Activated naive CD4-positive, alpha-beta T cell treated with anti-CD3 and anti-CD28 coated beads for 36 hours (primary cell): ENCODE data around the gene CAPN13. TPM values are rescaled to one million over a fixed set of nuclear protein-coding genes. Genes with fewer than 3 reads are reported as not detected.

Experiments
- CTCF ChIA-PET: fragments of 350-600 bp; sonication (Branson Sonifier 250); formaldehyde crosslinking; loops from one replicate; lab custom pipeline; 2021; ENCODE audit warnings: antibody characterized with exemption; lab: Charles Lee
- DNase-seq: peaks from one replicate; pipeline ENCODE4 v3.0.0-alpha.2; 2020
- H3K27ac Mint-ChIP-seq: one replicate; pipeline ENCODE4 v1.8.0; 2021; ENCODE audit warnings: mild to moderate bottlenecking, mixed read lengths
- H3K27me3 Mint-ChIP-seq: one replicate; pipeline ENCODE4 v1.8.0; 2021; ENCODE audit warnings: low read depth, mixed read lengths
- H3K36me3 Mint-ChIP-seq: one replicate; pipeline ENCODE4 v1.8.0; 2021; ENCODE audit warnings: low read depth, mixed read lengths
- H3K4me1 Mint-ChIP-seq: one replicate; pipeline ENCODE4 v1.8.0; 2021; ENCODE audit warnings: low read depth, mixed read lengths
- H3K4me3 Mint-ChIP-seq: one replicate; pipeline ENCODE4 v1.8.0; 2021; ENCODE audit warnings: mild to moderate bottlenecking, moderate library complexity, mixed read lengths
- H3K9me3 Mint-ChIP-seq: one replicate; pipeline ENCODE4 v1.8.0; 2021; ENCODE audit warnings: mixed read lengths
- intact Hi-C: fragments of 100-400 bp; cut with micrococcal nuclease; formaldehyde crosslinking; loops from one replicate; pipeline ENCODE4 v1.15.1; 2023
- total RNA-seq, 2 experiments: library from RNA; stranded (reverse); gene quantifications; one replicate each; pipeline ENCODE4 v1.2.3, GENCODE V29; 2021

The CAPN13 gene, protein sequence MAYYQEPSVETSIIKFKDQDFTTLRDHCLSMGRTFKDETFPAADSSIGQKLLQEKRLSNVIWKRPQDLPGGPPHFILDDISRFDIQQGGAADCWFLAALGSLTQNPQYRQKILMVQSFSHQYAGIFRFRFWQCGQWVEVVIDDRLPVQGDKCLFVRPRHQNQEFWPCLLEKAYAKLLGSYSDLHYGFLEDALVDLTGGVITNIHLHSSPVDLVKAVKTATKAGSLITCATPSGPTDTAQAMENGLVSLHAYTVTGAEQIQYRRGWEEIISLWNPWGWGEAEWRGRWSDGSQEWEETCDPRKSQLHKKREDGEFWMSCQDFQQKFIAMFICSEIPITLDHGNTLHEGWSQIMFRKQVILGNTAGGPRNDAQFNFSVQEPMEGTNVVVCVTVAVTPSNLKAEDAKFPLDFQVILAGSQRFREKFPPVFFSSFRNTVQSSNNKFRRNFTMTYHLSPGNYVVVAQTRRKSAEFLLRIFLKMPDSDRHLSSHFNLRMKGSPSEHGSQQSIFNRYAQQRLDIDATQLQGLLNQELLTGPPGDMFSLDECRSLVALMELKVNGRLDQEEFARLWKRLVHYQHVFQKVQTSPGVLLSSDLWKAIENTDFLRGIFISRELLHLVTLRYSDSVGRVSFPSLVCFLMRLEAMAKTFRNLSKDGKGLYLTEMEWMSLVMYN
- total RNA-seq: not detected

DNA sequence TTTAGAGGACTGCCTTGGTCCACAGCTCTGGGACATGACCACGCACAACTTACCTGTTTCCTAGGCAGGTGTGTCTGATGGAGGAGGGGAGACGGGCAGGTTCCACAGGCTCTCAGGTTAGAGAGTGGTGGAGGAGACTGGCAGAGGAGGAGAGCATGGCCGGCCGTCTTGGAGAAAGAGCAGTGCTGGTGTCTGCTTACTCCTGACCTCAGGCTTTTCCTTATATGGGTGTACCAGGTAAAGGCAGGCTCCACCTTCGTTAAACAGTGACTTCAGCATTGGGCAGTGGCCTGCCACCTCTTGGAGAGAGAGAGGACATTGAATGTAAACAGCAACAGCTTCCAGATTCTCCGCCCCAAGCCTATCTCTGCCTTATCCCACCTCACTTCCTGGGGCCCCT lies at the start of gene CAPN13:
Gene CAPN13, minus strand, starts transcription at position 198 of the 400 bp plus-strand sequence. CDS start 20,121 bp downstream, outside the sequence.
- DNase-seq: no peak
- no peaks in the 10 kb centered on the region for H3K9me3 Mint-ChIP-seq
- H3K36me3 Mint-ChIP-seq: no peaks in the 10 kb centered on the region
- no peak within 1 kb of the TSS for H3K4me3 Mint-ChIP-seq
- intact Hi-C loops: no loop called here
- no peak within 1 kb of the TSS for H3K27ac Mint-ChIP-seq
- peaks cover 3% of the 10 kb centered on the region for H3K27me3 Mint-ChIP-seq
- CTCF ChIA-PET: no interaction called here
- H3K4me1 Mint-ChIP-seq: no peaks in the 10 kb centered on the region

DNA sequence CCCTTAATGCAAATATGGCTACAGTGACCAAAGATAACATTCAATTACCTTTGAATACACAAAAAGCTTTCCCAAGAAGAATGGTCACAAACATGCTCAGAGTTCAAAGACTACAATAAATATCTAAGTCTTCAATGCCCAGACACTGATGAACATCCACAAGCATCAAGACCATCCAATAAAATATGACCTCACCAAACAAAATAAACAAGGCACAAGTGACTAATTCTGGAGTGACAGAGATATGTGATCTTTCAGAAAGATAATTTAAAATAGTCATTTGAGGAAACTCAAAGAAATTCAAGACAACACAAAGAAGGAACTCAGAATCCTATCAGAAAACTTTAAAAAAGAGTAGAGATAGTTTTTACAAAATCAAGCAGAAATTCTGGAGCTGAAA lies 40.6 kb upstream of the CAPN13 start:
- no peak for DNase-seq
- H3K4me3 Mint-ChIP-seq: no peak overlapping the region
- H3K36me3 Mint-ChIP-seq: peaks cover 2% of the 10 kb centered on the region
- no peaks in the 10 kb centered on the region for H3K4me1 Mint-ChIP-seq
- intact Hi-C loops: no loop called here
- peaks cover 8% of the 10 kb centered on the region for H3K9me3 Mint-ChIP-seq
- H3K27ac Mint-ChIP-seq: no peak overlapping the region
- peaks cover 30% of the 10 kb centered on the region for H3K27me3 Mint-ChIP-seq
- CTCF ChIA-PET: no interaction called here

DNA sequence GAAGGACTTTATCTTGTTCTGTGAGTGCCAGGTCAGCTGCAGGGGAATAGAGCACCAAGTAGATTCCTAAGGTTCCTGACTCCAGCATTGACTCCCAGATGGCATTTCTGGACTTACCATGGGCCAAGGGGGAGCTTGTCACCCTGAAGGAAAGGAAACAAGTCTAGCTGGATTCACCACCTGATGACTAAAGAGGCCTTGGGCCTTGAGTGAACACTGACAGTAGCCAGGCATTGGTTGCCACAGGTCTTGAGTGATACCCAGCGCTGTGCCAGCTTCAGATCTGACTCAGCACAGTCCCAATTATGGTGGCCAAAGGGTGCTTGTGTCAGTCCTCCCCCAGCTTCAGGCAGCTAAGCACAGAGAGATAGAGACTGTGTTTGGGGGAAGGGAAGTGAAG lies 40.1 kb upstream of the CAPN13 start:
- peaks cover 30% of the 10 kb centered on the region for H3K27me3 Mint-ChIP-seq
- peaks cover 2% of the 10 kb centered on the region for H3K36me3 Mint-ChIP-seq
- peaks cover 7% of the 10 kb centered on the region for H3K9me3 Mint-ChIP-seq
- intact Hi-C loops: no loop called here
- DNase-seq: no peak
- no peak overlapping the region for H3K27ac Mint-ChIP-seq
- no peak overlapping the region for H3K4me3 Mint-ChIP-seq
- CTCF ChIA-PET: no interaction called here
- no peaks in the 10 kb centered on the region for H3K4me1 Mint-ChIP-seq

DNA sequence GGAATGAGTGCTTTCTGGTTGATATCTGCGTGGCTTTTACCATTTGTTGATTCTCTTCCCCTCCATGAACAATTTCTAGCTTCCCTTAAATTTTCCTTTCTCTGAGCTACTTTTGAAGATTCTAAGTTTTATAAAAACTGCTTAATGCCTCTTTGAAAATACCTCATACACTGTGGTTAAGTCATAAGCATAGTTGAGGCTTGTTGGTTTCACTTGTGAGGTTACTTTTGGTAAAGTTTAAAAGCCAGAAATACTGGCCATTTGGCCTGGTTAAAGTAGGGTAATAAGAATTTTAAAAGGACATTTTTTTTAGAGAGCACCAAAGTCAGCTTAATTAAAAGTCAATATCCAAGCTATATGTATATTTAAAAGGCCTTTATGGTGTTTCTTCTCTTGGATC lies 21.3 kb upstream of the CAPN13 start:
- H3K4me1 Mint-ChIP-seq: no peaks in the 10 kb centered on the region
- peaks cover 9% of the 10 kb centered on the region for H3K9me3 Mint-ChIP-seq
- H3K27ac Mint-ChIP-seq: no peak overlapping the region
- CTCF ChIA-PET: no interaction called here
- H3K4me3 Mint-ChIP-seq: no peak overlapping the region
- no peaks in the 10 kb centered on the region for H3K36me3 Mint-ChIP-seq
- no peak for DNase-seq
- intact Hi-C loops: no loop called here
- H3K27me3 Mint-ChIP-seq: peaks cover 3% of the 10 kb centered on the region

DNA sequence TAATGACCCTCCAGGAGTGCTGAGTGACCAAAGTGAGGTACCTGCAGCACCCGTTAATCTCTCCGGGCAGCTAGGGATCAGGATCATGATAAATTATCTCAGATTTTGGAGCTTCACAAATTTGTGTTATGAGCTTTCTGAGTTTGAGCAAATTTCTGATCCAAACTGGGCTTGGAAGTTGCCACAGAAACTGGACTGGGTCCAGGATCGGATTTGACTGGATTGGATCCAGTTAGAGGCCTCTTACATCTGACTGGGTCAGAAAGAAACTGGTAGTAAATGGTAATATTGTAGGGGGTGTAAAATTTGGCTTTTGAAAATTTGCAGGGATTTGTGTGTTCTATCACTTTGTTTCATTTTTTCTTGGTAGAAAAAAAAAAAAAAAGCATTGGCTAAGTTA lies 19.7 kb upstream of the CAPN13 start:
- intact Hi-C loops: no loop called here
- no peak for DNase-seq
- CTCF ChIA-PET: no interaction called here
- no peak overlapping the region for H3K27ac Mint-ChIP-seq
- H3K4me3 Mint-ChIP-seq: no peak overlapping the region
- no peaks in the 10 kb centered on the region for H3K4me1 Mint-ChIP-seq
- no peaks in the 10 kb centered on the region for H3K36me3 Mint-ChIP-seq
- peaks cover 9% of the 10 kb centered on the region for H3K9me3 Mint-ChIP-seq
- peaks cover 3% of the 10 kb centered on the region for H3K27me3 Mint-ChIP-seq

DNA sequence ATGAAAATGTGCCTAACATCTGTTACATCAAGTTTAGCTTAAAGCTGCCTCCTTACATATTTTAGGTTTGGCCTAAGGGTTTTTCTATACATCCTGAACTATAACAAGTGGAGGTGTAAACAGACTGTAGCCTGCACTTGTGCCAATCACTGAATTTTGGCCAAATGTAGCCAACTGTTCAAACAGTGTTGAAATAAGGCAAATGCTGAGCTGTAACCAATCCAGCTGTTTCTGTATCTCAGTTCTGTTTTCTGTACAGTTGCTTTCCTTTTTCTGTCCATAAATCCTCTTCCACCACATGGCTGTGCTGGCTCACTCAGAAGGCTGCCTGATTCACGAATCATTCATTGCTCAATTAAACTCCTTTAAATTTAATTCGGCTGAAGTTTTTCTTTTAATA lies 19.2 kb upstream of the CAPN13 start:
- CTCF ChIA-PET: interaction anchor here (0.5 to 0.8 kb wide), 2 partner anchors 36 to 303 kb away, joined by 3 read pairs; no protein-coding TSS in a partner anchor
- DNase-seq: no peak
- Mint-ChIP-seq H3K36me3 (no peaks in the 10 kb centered on the region), H3K4me1 (no peaks in the 10 kb centered on the region), H3K9me3 (peaks cover 9% of the 10 kb centered on the region), H3K27ac (no peak overlapping the region), H3K4me3 (no peak overlapping the region), H3K27me3 (peaks cover 3% of the 10 kb centered on the region)
- intact Hi-C loops: no loop called here

DNA sequence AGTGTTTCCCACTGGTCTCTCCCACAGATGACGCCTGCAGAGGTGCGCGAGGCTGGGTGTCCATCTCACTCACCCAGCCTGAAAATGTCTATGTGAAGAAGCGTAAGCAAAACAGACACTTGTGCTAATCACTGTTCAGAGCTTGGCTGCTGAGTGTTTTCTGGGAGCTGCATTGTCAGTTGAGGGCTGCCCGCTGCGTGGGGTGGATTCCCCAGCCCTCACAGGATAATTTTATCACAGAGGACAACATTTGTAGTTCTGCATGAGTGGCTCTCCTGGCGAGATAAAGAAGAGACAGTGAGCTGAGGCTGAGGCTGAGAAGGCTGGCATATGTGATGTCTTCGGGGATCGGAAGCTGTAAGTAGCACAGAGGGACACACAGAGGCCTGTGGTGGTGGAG lies 16.2 kb upstream of the CAPN13 start:
- Mint-ChIP-seq H3K27ac (no peak overlapping the region), H3K9me3 (no peaks in the 10 kb centered on the region), H3K4me3 (no peak overlapping the region), H3K4me1 (no peaks in the 10 kb centered on the region), H3K27me3 (peaks cover 3% of the 10 kb centered on the region), H3K36me3 (no peaks in the 10 kb centered on the region)
- intact Hi-C loops: no loop called here
- DNase-seq: no peak
- CTCF ChIA-PET: no interaction called here

DNA sequence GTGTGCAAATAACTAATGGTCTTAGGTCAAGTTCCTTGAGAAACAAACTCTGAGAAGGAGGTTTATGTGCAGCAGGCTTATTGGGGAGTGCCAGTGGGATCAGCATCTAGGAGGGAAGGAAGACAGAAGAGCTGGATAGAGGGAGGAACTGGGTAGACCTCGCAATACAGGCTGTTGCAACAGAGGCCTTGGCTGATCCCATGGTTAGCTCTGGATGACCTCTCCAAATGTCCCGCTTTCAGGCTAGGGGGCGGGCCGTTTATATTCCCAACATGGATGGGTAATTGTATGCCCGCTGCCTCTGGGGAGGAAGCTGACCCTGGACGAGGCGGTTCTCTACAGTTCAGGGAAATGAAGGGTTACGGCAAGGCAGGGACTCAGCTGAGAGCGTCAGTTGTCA lies 14.7 kb upstream of the CAPN13 start:
- no peak overlapping the region for H3K4me3 Mint-ChIP-seq
- no peaks in the 10 kb centered on the region for H3K4me1 Mint-ChIP-seq
- intact Hi-C loops: no loop called here
- H3K9me3 Mint-ChIP-seq: no peaks in the 10 kb centered on the region
- CTCF ChIA-PET: no interaction called here
- peaks cover 3% of the 10 kb centered on the region for H3K27me3 Mint-ChIP-seq
- DNase-seq: no peak
- no peak overlapping the region for H3K27ac Mint-ChIP-seq
- no peaks in the 10 kb centered on the region for H3K36me3 Mint-ChIP-seq

DNA sequence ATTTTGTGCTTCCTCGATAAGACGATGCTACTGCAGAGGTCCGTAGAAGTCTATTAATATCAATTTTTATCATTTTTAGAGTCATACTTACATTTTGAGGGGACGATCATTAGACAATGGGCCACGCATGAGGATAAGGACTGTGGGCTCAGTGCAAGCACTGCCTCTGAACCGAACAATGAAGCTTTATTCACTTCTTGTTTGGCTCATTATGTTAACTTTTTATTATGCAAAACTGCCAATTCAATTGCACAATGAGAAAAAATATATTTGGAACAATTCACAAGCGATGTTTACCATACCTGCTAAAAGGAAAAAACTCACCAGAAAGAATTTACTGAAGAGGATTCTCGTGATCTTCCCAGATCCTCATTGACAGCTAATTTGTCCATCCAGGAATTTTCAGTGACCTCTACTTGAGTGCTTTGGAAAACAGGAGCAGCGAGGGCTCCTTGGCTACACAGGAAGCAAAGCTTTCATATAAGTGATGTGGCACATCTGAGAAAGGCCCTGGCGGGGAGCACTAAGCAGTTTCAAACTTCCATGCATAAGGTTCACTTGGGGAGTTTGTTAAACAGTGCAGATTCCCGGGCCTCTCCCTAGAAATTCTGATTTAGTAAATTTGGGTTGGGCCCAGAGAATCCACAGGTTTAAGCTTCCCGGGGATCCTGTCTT lies 13.3 kb upstream of the CAPN13 start:
- CTCF ChIA-PET: no interaction called here
- no peak for DNase-seq
- H3K27me3 Mint-ChIP-seq: peaks cover 3% of the 10 kb centered on the region
- H3K4me3 Mint-ChIP-seq: no peak overlapping the region
- intact Hi-C loops: no loop called here
- peaks cover 2% of the 10 kb centered on the region for H3K9me3 Mint-ChIP-seq
- no peaks in the 10 kb centered on the region for H3K36me3 Mint-ChIP-seq
- no peak overlapping the region for H3K27ac Mint-ChIP-seq
- no peaks in the 10 kb centered on the region for H3K4me1 Mint-ChIP-seq

DNA sequence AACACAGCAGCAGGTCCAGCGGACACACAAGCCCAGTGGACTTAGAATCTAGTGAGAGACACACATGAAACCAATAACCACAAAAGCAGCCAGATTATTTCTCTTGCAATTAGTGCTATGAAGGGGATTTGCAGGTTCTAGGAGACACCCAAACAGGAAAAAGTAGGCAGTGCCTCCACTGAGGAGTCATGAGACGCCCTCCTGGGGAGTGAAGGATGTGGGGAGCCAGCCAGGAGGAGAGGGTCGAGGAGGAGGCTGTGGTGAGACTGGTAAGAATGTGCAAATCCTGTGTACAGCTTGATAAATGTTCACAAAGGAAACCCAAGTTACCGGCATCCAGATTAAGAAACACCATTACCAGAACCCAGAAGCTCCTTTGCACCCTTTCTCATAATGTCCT lies 2.7 kb upstream of the CAPN13 start:
- intact Hi-C loops: no loop called here
- H3K36me3 Mint-ChIP-seq: no peaks in the 10 kb centered on the region
- no peak for DNase-seq
- peaks cover 10% of the 10 kb centered on the region for H3K27me3 Mint-ChIP-seq
- CTCF ChIA-PET: no interaction called here
- H3K9me3 Mint-ChIP-seq: no peaks in the 10 kb centered on the region
- no peak overlapping the region for H3K27ac Mint-ChIP-seq
- H3K4me1 Mint-ChIP-seq: no peaks in the 10 kb centered on the region
- no peak overlapping the region for H3K4me3 Mint-ChIP-seq

DNA sequence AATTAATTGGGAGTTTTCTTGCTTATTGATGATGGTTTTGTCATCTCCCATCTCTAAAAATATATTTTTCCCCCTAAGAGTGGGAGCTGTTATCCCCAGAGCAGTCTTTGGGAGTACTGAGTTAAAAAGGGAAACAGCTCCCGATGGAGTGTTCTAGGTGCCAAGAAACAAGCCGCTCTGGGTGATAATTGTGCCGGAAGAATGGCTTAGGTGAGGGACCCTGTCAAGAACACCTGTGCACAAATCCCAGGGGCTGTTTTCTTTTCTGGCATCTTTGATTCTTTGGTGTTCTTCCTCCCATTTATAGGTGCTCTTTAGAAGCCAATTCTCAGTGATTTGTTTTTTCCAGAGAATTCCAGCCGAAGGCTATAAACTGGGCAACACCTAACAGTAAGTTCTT lies 1.4 kb upstream of the CAPN13 start:
- intact Hi-C loops: no loop called here
- CTCF ChIA-PET: no interaction called here
- no peaks in the 10 kb centered on the region for H3K36me3 Mint-ChIP-seq

DNA sequence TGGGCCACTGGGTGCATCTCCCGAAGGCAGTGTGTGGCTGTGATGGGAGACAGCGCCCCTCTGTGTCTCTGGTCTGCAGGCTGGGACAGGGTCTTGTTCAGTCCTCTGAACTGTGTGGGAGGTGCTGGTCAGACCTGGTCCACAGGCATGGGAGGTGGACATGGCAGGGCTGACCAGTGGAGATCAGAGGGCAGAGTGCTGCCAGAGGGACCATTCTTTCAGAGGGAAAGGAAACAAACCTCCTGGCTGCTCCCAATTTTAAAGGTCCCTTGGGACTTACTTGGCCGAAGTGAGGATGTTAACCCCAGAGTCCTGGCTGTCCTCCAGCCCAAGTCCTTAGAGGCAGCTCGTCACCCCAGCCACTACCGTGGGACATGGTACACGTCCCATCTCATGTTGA lies 4.0 kb downstream of the CAPN13 start:
- DNase-seq: no peak
- CTCF ChIA-PET: no interaction called here
- Mint-ChIP-seq H3K27ac (no peak overlapping the region), H3K4me3 (no peak overlapping the region), H3K4me1 (peaks cover 9% of the 10 kb centered on the region), H3K27me3 (peaks cover 3% of the 10 kb centered on the region), H3K9me3 (no peaks in the 10 kb centered on the region), H3K36me3 (no peaks in the 10 kb centered on the region)
- intact Hi-C loops: no loop called here

More for the DNA sequence above, 1.4 kb upstream of the CAPN13 start:
- no peaks in the 10 kb centered on the region for H3K9me3 Mint-ChIP-seq
- no peak overlapping the region for H3K4me3 Mint-ChIP-seq
- no peaks in the 10 kb centered on the region for H3K4me1 Mint-ChIP-seq
- H3K27ac Mint-ChIP-seq: no peak overlapping the region
- DNase-seq: no peak
- peaks cover 6% of the 10 kb centered on the region for H3K27me3 Mint-ChIP-seq
